Lung microvascular endothelial cell (primary cell): ENCODE measurements around the gene ACY1. TPM values are rescaled to one million over a fixed set of nuclear protein-coding genes. Genes with fewer than 3 reads are reported as not detected.

Source experiments
- total RNA-seq: library from RNA; depleted of rRNA; stranded (reverse); fragments of >200 nt; gene quantifications from 2 replicates; pipeline ENCODE4 v1.2.1, GENCODE V29; 2014

The ACY1 gene
- total RNA-seq, 1 donor from 2014 or later: 22.2 TPM

Other genes starting within 250 kb of the ACY1 start
- not detected in 2 replicates for gene IQCF6, start 204.3 kb upstream of the ACY1 start, total RNA-seq
- gene IQCF2, start 121.9 kb upstream of the ACY1 start, total RNA-seq: not detected in 2 replicates
- gene IQCF5, start 107.9 kb upstream of the ACY1 start, total RNA-seq: not detected in 2 replicates
- not detected in 2 replicates for gene IQCF1, start 80.2 kb upstream of the ACY1 start, total RNA-seq
- 11.1 and 18.5 TPM in 2 replicates for gene RRP9, start 41.6 kb upstream of the ACY1 start, total RNA-seq
- 4.6 and 7.4 TPM in 2 replicates for gene PARP3, start 41.2 kb upstream of the ACY1 start, total RNA-seq
- gene GPR62, start 28.2 kb upstream of the ACY1 start, total RNA-seq: not detected in 2 replicates
- 15.0 and 19.2 TPM in 2 replicates for gene PCBP4, start 16.1 kb upstream of the ACY1 start, total RNA-seq
- 10.0 and 16.7 TPM in 2 replicates for gene ABHD14B, start 9.5 kb upstream of the ACY1 start, total RNA-seq
- 3.1 and 3.4 TPM in 2 replicates for gene ABHD14A, start 8.5 kb upstream of the ACY1 start, total RNA-seq
- gene RPL29, start 12.4 kb downstream of the ACY1 start, total RNA-seq: 760 and 1,004 TPM in 2 replicates
- gene DUSP7, start 73.0 kb downstream of the ACY1 start, total RNA-seq: 5.4 and 6.2 TPM in 2 replicates
- 4.0 and 8.7 TPM in 2 replicates for gene POC1A, start 170.9 kb downstream of the ACY1 start, total RNA-seq
- gene ALAS1, start 214.6 kb downstream of the ACY1 start, total RNA-seq: 28.4 and 35.5 TPM in 2 replicates
- gene TLR9, start 242.1 kb downstream of the ACY1 start, total RNA-seq: not detected in 2 replicates